Measurements from ENCODE around the gene NUAK1.
"Not testable (repeated sequence)": the region's sequence is repeated elsewhere in the genome, so short reads cannot be mapped to it uniquely, and the experiment has no call there.

The NUAK1 gene

GRCh38 chr12:106146987-106147386, 8.2 kb upstream of the NUAK1 start:
- no peak for DNase-seq (ENCODE audit: low read depth)

- DNase-seq (ENCODE audit: low read depth): no peak
These were observed 7.0 kb upstream of the NUAK1 start for GRCh38 chr12:106145539-106146447.

GRCh38 chr12:106144847-106145246, 6.1 kb upstream of the NUAK1 start:
- no peak for DNase-seq (ENCODE audit: low read depth)

- DNase-seq (ENCODE audit: low read depth): no peak
These were observed 4.0 kb upstream of the NUAK1 start for GRCh38 chr12:106142591-106143261.

- not testable (repeated sequence) for DNase-seq (ENCODE audit: low read depth)
These were observed 3.2 kb upstream of the NUAK1 start for GRCh38 chr12:106141920-106142319.

- no peak for DNase-seq (ENCODE audit: low read depth)
These were observed 2.7 kb upstream of the NUAK1 start for GRCh38 chr12:106141452-106141851.

- DNase-seq (ENCODE audit: low read depth): no peak
These were observed 2.2 kb upstream of the NUAK1 start for GRCh38 chr12:106141003-106141402.

- DNase-seq (ENCODE audit: low read depth): no peak
These were observed 1.7 kb upstream of the NUAK1 start for GRCh38 chr12:106140223-106140986.

GRCh38 chr12:106139422-106140171, 843 bp upstream of the NUAK1 start:
- DNase-seq (ENCODE audit: low read depth): no peak

- no peak for DNase-seq (ENCODE audit: low read depth)
These were observed 459 bp downstream of the NUAK1 start for GRCh38 chr12:106138357-106138632.

- DNase-seq (ENCODE audit: low read depth): no peak
These were observed 1.0 kb downstream of the NUAK1 start for GRCh38 chr12:106137530-106138356.

- DNase-seq (ENCODE audit: low read depth): peak; percentile 44
These were observed 2.5 kb downstream of the NUAK1 start for GRCh38 chr12:106136263-106136662.

- DNase-seq (ENCODE audit: low read depth): no peak
These were observed 3.0 kb downstream of the NUAK1 start for GRCh38 chr12:106135781-106136180.

- DNase-seq (ENCODE audit: low read depth): no peak
These were observed 3.7 kb downstream of the NUAK1 start for GRCh38 chr12:106135075-106135474.

GRCh38 chr12:106134294-106134949, 4.3 kb downstream of the NUAK1 start:
- DNase-seq (ENCODE audit: low read depth): no peak

GRCh38 chr12:106133136-106134087, 5.3 kb downstream of the NUAK1 start:
- DNase-seq (ENCODE audit: low read depth): no peak

- DNase-seq (ENCODE audit: low read depth): no peak
These were observed 6.3 kb downstream of the NUAK1 start for GRCh38 chr12:106132175-106133135.

- DNase-seq (ENCODE audit: low read depth): no peak
These were observed 7.1 kb downstream of the NUAK1 start for GRCh38 chr12:106131676-106132075.
